Measurements from ENCODE around the gene CDC42. TPM values are rescaled to one million over a fixed set of nuclear protein-coding genes. Genes with fewer than 3 reads are reported as not detected.

CDC42 gene
- total and polyA plus RNA-seq, 7 donors: 173 to 375 (median 246) TPM

DNA sequence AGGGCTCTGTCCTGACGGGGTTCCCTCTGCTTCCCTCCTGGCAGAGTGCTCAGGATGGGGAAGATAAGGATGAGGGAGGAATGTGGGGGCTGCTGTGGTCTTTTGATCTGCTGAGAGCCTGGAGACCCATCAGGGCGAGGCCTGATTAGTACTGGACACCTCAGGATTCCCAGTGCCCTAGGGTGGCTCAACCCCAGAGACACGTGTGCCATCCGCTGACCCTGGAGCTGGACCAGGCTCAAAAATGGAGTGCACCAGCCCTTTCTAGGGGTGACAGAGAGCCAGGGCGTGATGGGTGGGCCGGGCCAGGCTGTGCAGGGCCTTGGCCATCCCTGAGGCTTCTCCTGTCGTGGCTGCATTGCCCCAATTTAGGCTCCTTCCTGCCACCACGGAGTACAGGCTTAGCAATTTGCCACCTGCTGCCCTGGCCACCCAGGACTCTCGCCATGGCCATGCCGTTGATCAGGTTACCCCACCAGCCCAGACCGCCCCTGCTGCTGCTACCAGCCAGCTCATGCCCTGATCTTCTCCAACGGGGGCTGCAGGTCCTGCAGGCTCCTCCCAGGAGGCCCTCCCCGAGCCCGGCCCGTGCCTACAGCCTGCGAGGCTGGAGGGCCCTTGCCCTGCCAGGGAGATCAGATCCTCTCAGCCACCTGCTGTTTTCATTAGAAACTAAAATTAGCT lies 80.9 kb downstream of the CDC42 start:
- H3K9me3 ChIP-seq: no peaks in the 10 kb centered on the region
- intact Hi-C loops (cut with DNase I): no loop called here
- H3K36me3 ChIP-seq: no peaks in the 10 kb centered on the region
- no peak for DNase-seq
- no peak overlapping the region for H3K27ac ChIP-seq
- TF ChIP-seq CTCF (IDR thresholded peaks at IDR 0.05) (no peak), EP300 (IDR thresholded peaks at IDR 0.05) (no peak), POLR2A (IDR thresholded peaks at IDR 0.05) (no peak), POLR2AphosphoS5 (IDR thresholded peaks at IDR 0.05) (no peak)
- WGBS, 2 donors: 60 to 74% methylated on average over 16 of the region's 16 CpGs
- no peaks in the 10 kb centered on the region for H3K27me3 ChIP-seq
- peaks cover 0 to 16% (median 10%) of the 10 kb centered on the region in 4 donors for H3K4me1 ChIP-seq
- no peak overlapping the region for H3K4me3 ChIP-seq

DNA sequence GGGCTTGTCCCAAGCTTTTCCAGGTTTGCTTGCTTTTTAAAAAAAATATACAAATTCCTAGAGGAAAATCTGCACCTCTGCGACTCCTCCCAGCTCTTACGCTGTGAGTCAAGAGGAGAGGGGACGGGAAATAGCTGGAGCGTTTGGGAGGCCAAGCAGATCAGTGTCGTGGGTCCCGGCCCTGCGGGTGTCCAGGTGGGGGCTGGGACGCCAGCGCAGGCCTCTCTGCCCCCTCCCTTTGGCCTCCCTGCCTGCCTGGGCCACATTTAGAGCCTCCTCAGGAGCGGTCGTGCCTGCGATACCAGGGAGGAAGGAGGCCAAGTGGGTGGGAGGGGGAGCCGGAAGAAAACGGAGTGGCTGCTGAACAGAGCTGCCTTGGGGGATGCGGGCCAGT lies 81.4 kb downstream of the CDC42 start:
- WGBS, 2 donors: 52 to 61% methylated on average over 15 of the region's 15 CpGs
- DNase-seq: no peak
- Histone ChIP-seq H3K4me3 (no peak overlapping the region), H3K27me3 (peaks cover 0 to 3% (median 0%) of the 10 kb centered on the region in 3 donors), H3K27ac (no peak overlapping the region), H3K36me3 (no peaks in the 10 kb centered on the region), H3K4me1 (peaks cover 0 to 16% (median 10%) of the 10 kb centered on the region in 4 donors), H3K9me3 (no peaks in the 10 kb centered on the region)
- TF ChIP-seq POLR2A (IDR thresholded peaks at IDR 0.05) (no peak), EP300 (IDR thresholded peaks at IDR 0.05) (no peak), CTCF (IDR thresholded peaks at IDR 0.05) (no peak), POLR2AphosphoS5 (IDR thresholded peaks at IDR 0.05) (no peak)
- intact Hi-C loops (cut with DNase I): no loop called here

DNA sequence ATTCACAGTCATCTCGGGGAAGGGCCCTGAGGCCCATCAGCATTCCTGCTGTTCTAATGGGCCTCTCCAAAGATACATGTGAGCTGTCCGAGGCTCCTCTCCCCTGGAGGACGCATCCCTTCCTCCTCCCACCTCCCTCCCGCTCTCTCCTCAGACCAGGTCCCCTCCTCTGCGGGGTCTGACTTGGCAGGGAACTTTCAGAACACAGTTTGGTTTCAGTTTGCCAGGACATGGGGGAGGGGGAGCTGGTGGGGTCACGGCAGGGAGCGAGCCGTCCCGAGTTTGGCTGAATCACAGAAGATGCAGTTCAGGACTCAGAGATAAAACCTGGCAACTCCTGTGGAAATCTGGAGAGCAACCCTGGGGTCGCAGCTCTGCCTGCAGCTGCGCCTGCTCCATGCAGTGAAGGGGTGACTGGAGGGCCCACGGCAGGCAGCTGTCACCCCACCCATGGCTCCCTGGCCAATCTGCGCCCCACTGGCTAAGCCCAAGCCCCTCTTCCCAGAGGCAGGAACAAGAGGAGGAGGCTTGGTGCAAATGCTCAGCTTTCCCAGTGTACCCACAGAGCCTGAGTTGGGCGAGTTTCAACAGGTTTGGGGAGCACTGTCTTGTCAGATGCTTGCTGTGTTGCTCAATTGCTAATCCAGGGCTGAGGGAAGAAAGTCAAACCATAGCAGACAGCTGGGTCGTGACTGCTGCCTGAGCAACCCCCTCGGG lies 84.7 kb downstream of the CDC42 start:
- Histone ChIP-seq H3K27me3 (peaks cover 0 to 17% (median 0%) of the 10 kb centered on the region in 3 donors), H3K9me3 (no peaks in the 10 kb centered on the region), H3K27ac (no peak overlapping the region), H3K36me3 (no peaks in the 10 kb centered on the region), H3K4me1 (peaks cover 0 to 19% (median 13%) of the 10 kb centered on the region in 4 donors), H3K4me3 (no peak overlapping the region)
- no peak for TF ChIP-seq POLR2A (IDR thresholded peaks at IDR 0.05)
- no peak for TF ChIP-seq POLR2AphosphoS5 (IDR thresholded peaks at IDR 0.05)
- no peak for TF ChIP-seq EP300 (IDR thresholded peaks at IDR 0.05)
- TF ChIP-seq CTCF (IDR thresholded peaks at IDR 0.05): no peak
- 73 to 75% methylated on average over 16 of the region's 16 CpGs for WGBS, 2 donors
- no peak for DNase-seq
- intact Hi-C loops (cut with DNase I): no loop called here

DNA sequence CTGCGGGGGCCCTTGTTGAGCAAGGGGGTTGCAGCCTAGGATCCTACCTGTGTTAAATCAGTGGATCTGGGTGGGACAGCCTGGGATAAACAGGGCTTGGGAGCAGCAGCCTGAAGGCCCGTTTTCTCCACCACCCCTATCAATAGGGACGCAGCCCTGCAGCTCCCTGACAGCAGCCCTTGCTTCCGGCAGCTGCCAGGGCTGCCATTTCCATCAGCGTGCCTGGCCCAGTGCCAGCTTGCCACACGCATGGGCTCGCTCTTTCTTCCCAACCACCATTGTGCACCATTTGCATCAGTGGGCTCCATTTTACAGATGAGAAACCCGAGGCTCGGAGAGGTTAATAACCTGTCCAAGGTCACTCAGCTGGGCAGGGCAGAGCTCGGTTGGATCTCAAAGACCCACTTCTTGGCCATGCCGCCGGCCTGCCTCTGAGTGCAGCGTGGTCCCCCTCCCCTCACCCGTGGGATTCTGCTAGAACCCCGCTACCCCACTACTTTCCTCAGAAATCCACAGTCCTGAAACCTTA lies 86.6 kb downstream of the CDC42 start:
- Histone ChIP-seq H3K27ac (no peak overlapping the region), H3K4me1 (peaks cover 0 to 22% (median 17%) of the 10 kb centered on the region in 4 donors), H3K9me3 (no peaks in the 10 kb centered on the region), H3K4me3 (no peak overlapping the region), H3K27me3 (peaks cover 0 to 24% (median 2%) of the 10 kb centered on the region in 3 donors), H3K36me3 (no peaks in the 10 kb centered on the region)
- no peak for TF ChIP-seq POLR2AphosphoS5 (IDR thresholded peaks at IDR 0.05)
- no peak for TF ChIP-seq CTCF (IDR thresholded peaks at IDR 0.05)
- no peak for TF ChIP-seq POLR2A (IDR thresholded peaks at IDR 0.05)
- TF ChIP-seq EP300 (IDR thresholded peaks at IDR 0.05): no peak
- WGBS, 2 donors: 61 to 87% methylated on average over 15 of the region's 15 CpGs
- no peak for DNase-seq
- intact Hi-C loops (cut with DNase I): no loop called here
